Stimulated activated CD4-positive, alpha-beta T cell treated with anti-CD3 and anti-CD28 coated beads, Interleukin-4, amount 100 ng/mL, for 4 hours (primary cell): ENCODE results near the gene COL15A1.
"Not testable (repeated sequence)": the region's sequence is repeated elsewhere in the genome, so short reads cannot be mapped to it uniquely, and the experiment has no call there.

Experiments used
- DNase-seq, 2 experiments: peaks; one replicate each; pipeline ENCODE4 v3.0.0-alpha.2; 2020

COL15A1 gene

GRCh38 chr9:98995971-98996504 is 52.3 kb downstream of the COL15A1 start:
- DNase-seq: no peak

- no peak for DNase-seq
Measured at GRCh38 chr9:98997604-98998003, 53.9 kb downstream of the COL15A1 start.

GRCh38 chr9:98998441-98999151 is 54.9 kb downstream of the COL15A1 start:
- DNase-seq: peak; percentile 22 to 58

- DNase-seq: no peak
Measured at GRCh38 chr9:98999152-98999525, 55.4 kb downstream of the COL15A1 start.

GRCh38 chr9:99000476-99001395 is 57.0 kb downstream of the COL15A1 start:
- peak; percentile 40 to 52 for DNase-seq

GRCh38 chr9:99001892-99002291 is 58.2 kb downstream of the COL15A1 start:
- DNase-seq: no peak

GRCh38 chr9:99002706-99003105 is 59.0 kb downstream of the COL15A1 start:
- no peak for DNase-seq

- no peak for DNase-seq
Measured at GRCh38 chr9:99003308-99003707, 59.6 kb downstream of the COL15A1 start.

GRCh38 chr9:99004115-99004514 is 60.4 kb downstream of the COL15A1 start:
- DNase-seq: no peak

- no peak for DNase-seq
Measured at GRCh38 chr9:99004717-99005460, 61.2 kb downstream of the COL15A1 start.

GRCh38 chr9:99005651-99006050 is 61.9 kb downstream of the COL15A1 start:
- DNase-seq: no peak

GRCh38 chr9:99006511-99006910 is 62.8 kb downstream of the COL15A1 start:
- DNase-seq: no peak

- no peak for DNase-seq
Measured at GRCh38 chr9:99006979-99007378, 63.3 kb downstream of the COL15A1 start.

GRCh38 chr9:99008203-99008602 is 64.5 kb downstream of the COL15A1 start:
- no peak for DNase-seq

- not testable (repeated sequence) for DNase-seq
Measured at GRCh38 chr9:99010393-99010792, 66.7 kb downstream of the COL15A1 start.

- no peak for DNase-seq
Measured at GRCh38 chr9:99011161-99011709, 67.5 kb downstream of the COL15A1 start.

GRCh38 chr9:99012957-99013512 is 69.3 kb downstream of the COL15A1 start:
- DNase-seq: no peak

GRCh38 chr9:99013550-99013949 is 69.8 kb downstream of the COL15A1 start:
- peak in 1 of 2 experiments; percentile 16 for DNase-seq

- DNase-seq: no peak
Measured at GRCh38 chr9:99015448-99015847, 71.7 kb downstream of the COL15A1 start.

- DNase-seq: no peak
Measured at GRCh38 chr9:99015890-99016289, 72.2 kb downstream of the COL15A1 start.

GRCh38 chr9:99016681-99017387 is 73.1 kb downstream of the COL15A1 start:
- DNase-seq: no peak

- DNase-seq: no peak
Measured at GRCh38 chr9:99018653-99019052, 74.9 kb downstream of the COL15A1 start.
